Measurements from ENCODE around the gene LCLAT1.

The LCLAT1 gene

GRCh38 chr2:30684516-30684915, 237.5 kb downstream of the LCLAT1 start:
- H3K4me3 ChIP-seq (ENCODE audit: low read depth, low read length), result no peak overlapping the region
- no peaks in the 10 kb centered on the region for H3K9me3 ChIP-seq (ENCODE audit: control insufficient read depth, insufficient read depth, low read depth, low read length)
- CTCF ChIA-PET, result no interaction called here
- H3K27ac ChIP-seq (ENCODE audit: extremely low read depth, low read depth, low read length), result no peak overlapping the region
- POLR2A ChIA-PET, result no interaction called here
- no peaks in the 10 kb centered on the region for H3K4me1 ChIP-seq (ENCODE audit: control insufficient read depth, insufficient read depth, low read length)
- H3K36me3 ChIP-seq (ENCODE audit: control insufficient read depth in 2 of 2, insufficient read depth in 1 of 2, low read length in 2 of 2), result no peaks in the 10 kb centered on the region
- no peak for TF ChIP-seq ZNF2 (tag by site-specific recombination; IDR thresholded peaks at IDR 0.05)
- no peak for TF ChIP-seq TCF7L2 (IDR thresholded peaks at IDR 0.05; ENCODE audit: borderline replicate concordance, low read depth, low read length)
- TF ChIP-seq ZNF221 (tag by site-specific recombination; IDR thresholded peaks at IDR 0.05; ENCODE audit: borderline replicate concordance), result no peak

GRCh38 chr2:30684996-30685395, 237.9 kb downstream of the LCLAT1 start:
- Histone ChIP-seq H3K4me1 (ENCODE audit: control insufficient read depth, insufficient read depth, low read length) (no peaks in the 10 kb centered on the region), H3K9me3 (ENCODE audit: control insufficient read depth, insufficient read depth, low read depth, low read length) (no peaks in the 10 kb centered on the region), H3K27ac (ENCODE audit: extremely low read depth, low read depth, low read length) (no peak overlapping the region), H3K36me3 (ENCODE audit: control insufficient read depth in 2 of 2, insufficient read depth in 1 of 2, low read length in 2 of 2) (no peaks in the 10 kb centered on the region), H3K4me3 (ENCODE audit: low read depth, low read length) (no peak overlapping the region)
- TF ChIP-seq ZNF404 (tag by site-specific recombination; IDR thresholded peaks at IDR 0.05), result no peak
- TF ChIP-seq GLI2 (tag by site-specific recombination; IDR thresholded peaks at IDR 0.05; ENCODE audit: borderline replicate concordance, low read depth), result no peak
- TF ChIP-seq ZFP3 (tag by site-specific recombination; IDR thresholded peaks at IDR 0.05; ENCODE audit: low read depth), result no peak
- TF ChIP-seq ZNF335 (tag by site-specific recombination; conservative IDR thresholded peaks at IDR 0.05), result no peak
- TF ChIP-seq KLF8 (tag by site-specific recombination; IDR thresholded peaks at IDR 0.05), result no peak
- ChIA-PET CTCF (no interaction called here), POLR2A (no interaction called here)

GRCh38 chr2:30686000-30686399, 239.0 kb downstream of the LCLAT1 start:
- no peak overlapping the region for H3K4me3 ChIP-seq (ENCODE audit: low read depth, low read length)
- POLR2A ChIA-PET, result interaction anchor here (0.6 kb wide), 1 partner anchor 49 kb away, joined by 5 read pairs; no protein-coding TSS in a partner anchor
- no peak overlapping the region for H3K27ac ChIP-seq (ENCODE audit: extremely low read depth, low read depth, low read length)
- no peak for TF ChIP-seq ZNF530 (tag by site-specific recombination; IDR thresholded peaks at IDR 0.05; ENCODE audit: low read depth)
- TF ChIP-seq ZSCAN4 (tag by site-specific recombination; IDR thresholded peaks at IDR 0.05), result no peak
- no peaks in the 10 kb centered on the region for H3K9me3 ChIP-seq (ENCODE audit: control insufficient read depth, insufficient read depth, low read depth, low read length)
- H3K36me3 ChIP-seq (ENCODE audit: control insufficient read depth in 2 of 2, insufficient read depth in 1 of 2, low read length in 2 of 2), result no peaks in the 10 kb centered on the region
- CTCF ChIA-PET, result interaction anchor here (0.6 to 1.8 kb wide), 8 partner anchors 16 to 869 kb away, joined by 3 to 5 read pairs (median 4); no protein-coding TSS in a partner anchor
- H3K4me1 ChIP-seq (ENCODE audit: control insufficient read depth, insufficient read depth, low read length), result no peaks in the 10 kb centered on the region

- Histone ChIP-seq H3K36me3 (ENCODE audit: control insufficient read depth in 2 of 2, insufficient read depth in 1 of 2, low read length in 2 of 2) (no peaks in the 10 kb centered on the region), H3K9me3 (ENCODE audit: control insufficient read depth, insufficient read depth, low read depth, low read length) (no peaks in the 10 kb centered on the region), H3K27ac (ENCODE audit: extremely low read depth, low read depth, low read length) (no peak overlapping the region), H3K4me3 (ENCODE audit: low read depth, low read length) (no peak overlapping the region), H3K4me1 (ENCODE audit: control insufficient read depth, insufficient read depth, low read length) (no peaks in the 10 kb centered on the region)
- TF ChIP-seq GLIS2 (tag by site-specific recombination; IDR thresholded peaks at IDR 0.05) (no peak), AEBP2 (tag by site-specific recombination; IDR thresholded peaks at IDR 0.05; ENCODE audit: borderline replicate concordance) (no peak), ZNF549 (tag by site-specific recombination; IDR thresholded peaks at IDR 0.05) (no peak), PBX3 (CRISPR knock-in tag; IDR thresholded peaks at IDR 0.05) (no peak), ZNF488 (tag by site-specific recombination; IDR thresholded peaks at IDR 0.05) (no peak), ZNF211 (tag by site-specific recombination; IDR thresholded peaks at IDR 0.05; ENCODE audit: low read depth) (no peak), ZNF555 (tag by site-specific recombination; conservative IDR thresholded peaks at IDR 0.05) (no peak), ZNF670 (tag by site-specific recombination; IDR thresholded peaks at IDR 0.05; ENCODE audit: low read depth) (no peak), ZNF114 (tag by site-specific recombination; IDR thresholded peaks at IDR 0.05) (no peak), ZBTB21 (tag by site-specific recombination; IDR thresholded peaks at IDR 0.05) (no peak)
- ChIA-PET CTCF (interaction anchor here (0.6 to 1.8 kb wide), 9 partner anchors 8 to 870 kb away, joined by 3 to 5 read pairs (median 4); no protein-coding TSS in a partner anchor), POLR2A (no interaction called here)
Observed at GRCh38 chr2:30686669-30687068, 239.6 kb downstream of the LCLAT1 start.

Data from HEK293 (cell line).